ENCODE measurements around the gene GRIA2.

GRCh38 chr4:157195374-157195773, 25.2 kb upstream of the GRIA2 start:
- TF ChIP-seq CTCF (IDR thresholded peaks at IDR 0.05) (no peak), POLR2A (IDR thresholded peaks at IDR 0.05) (no peak)
